ENCODE results near the gene PCIF1.

GRCh38 chr20:45974896-45975565 is 40.5 kb downstream of the PCIF1 start:
- TF ChIP-seq POLR2A (IDR thresholded peaks at IDR 0.05): no peak
- no peak for TF ChIP-seq CTCF (IDR thresholded peaks at IDR 0.05)
- no peak for TF ChIP-seq EP300 (IDR thresholded peaks at IDR 0.05)

Data from tibial nerve (tissue), 4 donors.